Peyer's patch (tissue), 4 donors: ENCODE results near the gene ASPHD1.

Source experiments
- CTCF ChIP-seq, 6 experiments: fragments of 450-650 bp in 4 of 6; fragments of 200-600 bp in 2 of 6; sonication (generic) in 1 of 6; IDR thresholded peaks; one replicate each; pipeline ENCODE4 v1.5.1; 2017 to 2019; ENCODE audit warnings: antibody characterized with exemption in 6 of 6, mild to moderate bottlenecking in 3 of 6, moderate library complexity in 1 of 6
- POLR2A ChIP-seq, 2 donors: fragments of 450-650 bp; IDR thresholded peaks; one replicate each; pipeline ENCODE4 v1.5.1; 2017; ENCODE audit warnings: antibody characterized with exemption in 2 of 2, mild to moderate bottlenecking in 2 of 2, moderate library complexity in 2 of 2

GRCh38 chr16:29893553-29893952 is 6.7 kb upstream of the ASPHD1 start:
- no peak for TF ChIP-seq CTCF (IDR thresholded peaks at IDR 0.05)
- no peak for TF ChIP-seq POLR2A (IDR thresholded peaks at IDR 0.05)
